Breast epithelium (tissue), 3 donors: ENCODE data around the gene LRP2.

Experiments used
- CTCF ChIP-seq, 3 donors: fragments of 450-650 bp; IDR thresholded peaks; one replicate each; pipeline ENCODE4 v1.5.1; 2016 to 2017; ENCODE audit warnings: antibody characterized with exemption in 3 of 3, mild to moderate bottlenecking in 3 of 3, moderate library complexity in 3 of 3
- POLR2AphosphoS5 ChIP-seq, 3 donors: sonication (generic); formaldehyde crosslinking; IDR thresholded peaks; one replicate each; pipeline ENCODE4 v1.6.1; 2017; ENCODE audit warnings: antibody characterized with exemption in 3 of 3

- TF ChIP-seq CTCF (IDR thresholded peaks at IDR 0.05) = no peak
- no peak for TF ChIP-seq POLR2AphosphoS5 (IDR thresholded peaks at IDR 0.05)
Observed at GRCh38 chr2:169119851-169120250, 242.5 kb downstream of the LRP2 start.
